NB4 (cell line): ENCODE measurements around the gene KRT222.

Source experiments
- MYC ChIP-seq: IDR thresholded peaks from 2 replicates; pipeline ENCODE4 v1.6.1; 2011; ENCODE audit warnings: low read depth, low read length
- POLR2A ChIP-seq: IDR thresholded peaks from 2 replicates; pipeline ENCODE4 v1.6.1; 2011; ENCODE audit warnings: mild to moderate bottlenecking; ENCODE audit not compliant: insufficient read length; ENCODE audit errors: extremely low read depth
- TF ChIP-seq, protein P1 (sequence below): IDR thresholded peaks from one replicate; pipeline ENCODE4 v1.5.1; 2012; ENCODE audit warnings: low read depth, low read length
- TF ChIP-seq, protein P2 (sequence below): IDR thresholded peaks from 2 replicates; pipeline ENCODE4 v1.6.1; 2011; ENCODE audit warnings: low read depth, low read length

DNA sequence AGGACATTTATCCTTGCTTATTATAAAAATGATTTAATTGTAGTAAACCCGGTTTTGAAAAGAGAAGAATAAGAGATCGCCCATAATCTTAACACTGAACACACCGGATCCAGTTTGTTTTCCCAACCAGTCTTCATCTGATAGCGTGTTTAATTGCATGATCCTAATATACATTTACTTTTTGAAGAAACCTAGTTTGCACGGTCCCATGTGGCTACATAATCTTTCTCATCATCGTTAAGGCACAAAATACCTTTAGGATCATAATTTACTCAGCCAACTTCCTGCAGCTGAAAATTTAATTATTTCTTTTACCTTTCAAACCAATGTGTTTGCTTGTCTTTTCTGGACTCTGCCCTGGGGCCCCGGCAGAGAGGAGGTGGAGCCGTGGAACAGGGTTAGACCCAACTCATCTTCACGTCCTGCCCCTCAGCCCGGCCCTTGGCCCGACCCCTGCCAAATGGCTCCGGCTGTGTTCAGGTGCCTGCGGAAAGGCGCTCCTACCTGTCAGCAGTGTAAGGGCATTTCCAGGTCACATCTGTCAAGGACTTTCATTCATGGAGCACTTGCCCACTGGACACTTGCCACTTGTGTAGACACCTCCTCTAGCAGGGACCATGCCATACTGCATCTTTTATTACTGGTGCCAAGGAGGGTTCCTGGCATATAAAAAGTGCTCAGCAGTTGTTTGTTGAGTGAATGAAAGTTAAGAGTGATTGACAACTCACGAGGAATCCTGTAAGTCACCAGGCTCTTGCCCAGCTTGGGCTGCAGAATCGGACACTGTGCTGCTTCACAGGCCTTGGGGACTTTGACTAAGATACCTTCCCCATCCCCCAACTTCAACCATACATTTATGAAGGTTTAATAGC is 46.0 kb downstream of the KRT222 start:
- TF ChIP-seq, protein P1, sequence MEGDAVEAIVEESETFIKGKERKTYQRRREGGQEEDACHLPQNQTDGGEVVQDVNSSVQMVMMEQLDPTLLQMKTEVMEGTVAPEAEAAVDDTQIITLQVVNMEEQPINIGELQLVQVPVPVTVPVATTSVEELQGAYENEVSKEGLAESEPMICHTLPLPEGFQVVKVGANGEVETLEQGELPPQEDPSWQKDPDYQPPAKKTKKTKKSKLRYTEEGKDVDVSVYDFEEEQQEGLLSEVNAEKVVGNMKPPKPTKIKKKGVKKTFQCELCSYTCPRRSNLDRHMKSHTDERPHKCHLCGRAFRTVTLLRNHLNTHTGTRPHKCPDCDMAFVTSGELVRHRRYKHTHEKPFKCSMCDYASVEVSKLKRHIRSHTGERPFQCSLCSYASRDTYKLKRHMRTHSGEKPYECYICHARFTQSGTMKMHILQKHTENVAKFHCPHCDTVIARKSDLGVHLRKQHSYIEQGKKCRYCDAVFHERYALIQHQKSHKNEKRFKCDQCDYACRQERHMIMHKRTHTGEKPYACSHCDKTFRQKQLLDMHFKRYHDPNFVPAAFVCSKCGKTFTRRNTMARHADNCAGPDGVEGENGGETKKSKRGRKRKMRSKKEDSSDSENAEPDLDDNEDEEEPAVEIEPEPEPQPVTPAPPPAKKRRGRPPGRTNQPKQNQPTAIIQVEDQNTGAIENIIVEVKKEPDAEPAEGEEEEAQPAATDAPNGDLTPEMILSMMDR: no peak
- TF ChIP-seq POLR2A (no peak), MYC (no peak)
- TF ChIP-seq, protein P2, sequence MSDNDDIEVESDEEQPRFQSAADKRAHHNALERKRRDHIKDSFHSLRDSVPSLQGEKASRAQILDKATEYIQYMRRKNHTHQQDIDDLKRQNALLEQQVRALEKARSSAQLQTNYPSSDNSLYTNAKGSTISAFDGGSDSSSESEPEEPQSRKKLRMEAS: no peak
